GM23338 (cell line): ENCODE measurements around the gene FGF19. TPM values are rescaled to one million over a fixed set of nuclear protein-coding genes. Genes with fewer than 3 reads are reported as not detected.
"Not testable (repeated sequence)": the region's sequence is repeated elsewhere in the genome, so short reads cannot be mapped to it uniquely, and the experiment has no call there.

Experiments used
- ATAC-seq: fragments of 200-7000 bp; cut with Tn5 transposase; 3 replicates; pipeline ENCODE4 v1.9.1; 2020
- DNase-seq: peaks from one replicate; pipeline ENCODE4 v3.0.0-alpha.2; 2015; ENCODE audit warnings: low spot score
- H2AFZ ChIP-seq: fragments of 200-600 bp; sonication (generic); 2 replicates; pipeline ENCODE4 v1.8.0; 2016; ENCODE audit warnings: antibody characterized with exemption, mild to moderate bottlenecking, moderate library complexity
- H3F3A ChIP-seq: fragments of 200-600 bp; sonication (generic); replicated peaks from 2 replicates; pipeline ENCODE4 v1.8.0; 2017; ENCODE audit warnings: antibody characterized with exemption, mixed run types, low read depth
- H3K27ac ChIP-seq: fragments of 200-600 bp; sonication (generic); 2 replicates; pipeline ENCODE4 v1.6.1; 2016; ENCODE audit warnings: low read depth
- H3K27me3 ChIP-seq: fragments of 200-600 bp; sonication (generic); 2 replicates; pipeline ENCODE4 v1.8.0; 2016; ENCODE audit warnings: mild to moderate bottlenecking, mixed run types, moderate library complexity; ENCODE audit not compliant: insufficient read depth
- H3K36me3 ChIP-seq: fragments of 200-600 bp; sonication (generic); 2 replicates; pipeline ENCODE4 v1.8.0; 2016; ENCODE audit warnings: mild to moderate bottlenecking; ENCODE audit not compliant: insufficient read depth
- H3K4me1 ChIP-seq: fragments of 200-600 bp; sonication (generic); 2 replicates; pipeline ENCODE4 v1.8.0; 2016; ENCODE audit warnings: mild to moderate bottlenecking, moderate library complexity; ENCODE audit not compliant: insufficient read depth
- H3K4me2 ChIP-seq: fragments of 200-600 bp; sonication (generic); 2 replicates; pipeline ENCODE4 v1.7.1; 2017; ENCODE audit warnings: mixed run types
- H3K4me3 ChIP-seq: fragments of 200-600 bp; sonication (generic); 2 replicates; pipeline ENCODE4 v1.6.1; 2016; ENCODE audit warnings: mixed run types
- H3K79me2 ChIP-seq: fragments of 200-600 bp; sonication (generic); replicated peaks from 2 replicates; pipeline ENCODE4 v1.8.0; 2017; ENCODE audit warnings: mild to moderate bottlenecking; ENCODE audit not compliant: insufficient read depth
- H3K9me2 ChIP-seq: fragments of 200-600 bp; sonication (generic); 2 replicates; pipeline ENCODE4 v1.8.0; 2017; ENCODE audit not compliant: insufficient read depth
- H4K20me1 ChIP-seq: fragments of 200-600 bp; sonication (generic); replicated peaks from 2 replicates; pipeline ENCODE4 v1.8.0; 2017; ENCODE audit warnings: mild to moderate bottlenecking; ENCODE audit not compliant: insufficient read depth
- H3K27ac Mint-ChIP-seq: 2 replicates; pipeline ENCODE4 v1.8.0; 2020; ENCODE audit warnings: inconsistent platforms, mild to moderate bottlenecking, moderate library complexity, mixed read lengths
- H3K27me3 Mint-ChIP-seq: 3 replicates; pipeline ENCODE4 v1.8.0; 2022; ENCODE audit warnings: low read depth, mild to moderate bottlenecking, moderate library complexity, mixed read lengths, inconsistent platforms; ENCODE audit not compliant: insufficient read depth, poor library complexity
- H3K36me3 Mint-ChIP-seq: 3 replicates; pipeline ENCODE4 v1.8.0; 2021; ENCODE audit warnings: low read depth, mild to moderate bottlenecking, inconsistent platforms, moderate library complexity, mixed read lengths
- H3K4me1 Mint-ChIP-seq: 3 replicates; pipeline ENCODE4 v1.8.0; 2020; ENCODE audit warnings: mild to moderate bottlenecking, inconsistent platforms, mixed read lengths
- H3K4me3 Mint-ChIP-seq: 3 replicates; pipeline ENCODE4 v1.8.0; 2021; ENCODE audit warnings: moderate library complexity, mild to moderate bottlenecking, inconsistent platforms, mixed read lengths
- H3K9me3 Mint-ChIP-seq: 3 replicates; pipeline ENCODE4 v1.8.0; 2020; ENCODE audit warnings: moderate library complexity, mild to moderate bottlenecking, inconsistent platforms, mixed read lengths
- ETS1 ChIP-seq: IDR thresholded peaks from 2 replicates; pipeline ENCODE4 v1.6.1; 2016; ENCODE audit warnings: antibody characterized with exemption
- POLR2AphosphoS5 ChIP-seq: IDR thresholded peaks from 2 replicates; pipeline ENCODE4 v1.6.1; 2016; ENCODE audit warnings: antibody characterized with exemption, low read depth
- ZNF114 ChIP-seq: fragments of 250-450 bp; sonication (Bioruptor Pico); IDR thresholded peaks from 2 replicates; pipeline ENCODE4 v1.5.0; 2020; ENCODE audit warnings: mild to moderate bottlenecking, moderate library complexity
- ZNF331 ChIP-seq: fragments of 250-450 bp; sonication (Bioruptor Pico); IDR thresholded peaks from 2 replicates; pipeline ENCODE4 v1.5.0; 2020; ENCODE audit warnings: low read depth, mild to moderate bottlenecking, moderate library complexity
- ZNF462 ChIP-seq: fragments of 250-450 bp; sonication (Bioruptor Pico); IDR thresholded peaks from 2 replicates; pipeline ENCODE4 v1.5.0; 2020; ENCODE audit warnings: mild to moderate bottlenecking, moderate library complexity
- polyA plus RNA-seq: library from polyadenylated mRNA; unstranded; fragments of >200 nt; fragmentation: Nextera tagmentation; extraction: Ambion mirVana; gene quantifications from 2 replicates; pipeline ENCODE4 v1.2.1, GENCODE V29; 2016
- total RNA-seq: library from RNA; depleted of rRNA; stranded (reverse); fragments of >200 nt; shearing (Covaris generic); gene quantifications from 2 replicates; pipeline ENCODE4 v1.2.3, GENCODE V29; 2014

The FGF19 gene
- total and polyA plus RNA-seq, 2 experiments from 2014 or later, result 21.7 to 36.1 TPM

GRCh38 chr11:69697469-69697843 lies 6.4 kb downstream of the FGF19 start (continued):
- TF ChIP-seq ETS1, result no peak

- Histone ChIP-seq H4K20me1 (peaks cover 7% of the 10 kb centered on the region), H3K36me3 (peaks cover 20% of the 10 kb centered on the region), H2AFZ (no peak overlapping the region), H3K4me1 (peaks cover 24% of the 10 kb centered on the region), H3K79me2 (peaks cover 17% of the 10 kb centered on the region), H3K27ac (peak overlapping the region; percentile 78; the same call in 1 of the 2 replicates), H3K4me2 (no peak overlapping the region), H3K4me3 (no peak overlapping the region), H3K9me2 (no peaks in the 10 kb centered on the region), H3F3A (peaks cover 29% of the 10 kb centered on the region), H3K27me3 (no peaks in the 10 kb centered on the region)
- peaks cover 38% of the 10 kb centered on the region for H3K4me1 Mint-ChIP-seq
- H3K4me3 Mint-ChIP-seq, result no peak overlapping the region
- DNase-seq, result peak; percentile 29
- no peak for TF ChIP-seq ZNF331 (CRISPR knock-in tag)
- no peak; the same call in 1 of the 2 replicates for TF ChIP-seq POLR2AphosphoS5
- no peak for TF ChIP-seq ZNF114 (CRISPR knock-in tag)
- H3K9me3 Mint-ChIP-seq, result no peaks in the 10 kb centered on the region
- peaks cover 12% of the 10 kb centered on the region for H3K27me3 Mint-ChIP-seq
- H3K27ac Mint-ChIP-seq, result no peak overlapping the region
- peaks cover 32% of the 10 kb centered on the region for H3K36me3 Mint-ChIP-seq
- no peak for ATAC-seq
These were observed 6.9 kb downstream of the FGF19 start for GRCh38 chr11:69696749-69697468.

GRCh38 chr11:69695995-69696394 lies 7.8 kb downstream of the FGF19 start:
- ATAC-seq, H4K20me1 ChIP-seq, H3K27ac ChIP-seq, H3K27me3 ChIP-seq, H3K4me2 ChIP-seq, H3K4me3 Mint-ChIP-seq, H2AFZ ChIP-seq, H3K4me3 ChIP-seq, H3K27me3 Mint-ChIP-seq, H3K79me2 ChIP-seq, H3K9me2 ChIP-seq, H3K9me3 Mint-ChIP-seq, H3K27ac Mint-ChIP-seq, DNase-seq: not testable (repeated sequence)
- peaks cover 15% of the 10 kb centered on the region for H3K4me1 ChIP-seq
- Mint-ChIP-seq H3K4me1 (peaks cover 36% of the 10 kb centered on the region), H3K36me3 (peaks cover 30% of the 10 kb centered on the region)
- peaks cover 22% of the 10 kb centered on the region for H3F3A ChIP-seq
- H3K36me3 ChIP-seq, result peaks cover 20% of the 10 kb centered on the region

- Mint-ChIP-seq H3K9me3 (no peaks in the 10 kb centered on the region), H3K27me3 (peaks cover 5% of the 10 kb centered on the region), H3K4me3 (no peak overlapping the region), H3K36me3 (peaks cover 27% of the 10 kb centered on the region), H3K27ac (no peak overlapping the region), H3K4me1 (peaks cover 35% of the 10 kb centered on the region)
- Histone ChIP-seq H3K27ac (no peak overlapping the region), H3K4me3 (no peak overlapping the region), H3K9me2 (no peaks in the 10 kb centered on the region), H3F3A (peaks cover 18% of the 10 kb centered on the region; the same call in 1 of the 2 replicates), H4K20me1 (peaks cover 7% of the 10 kb centered on the region), H3K36me3 (peaks cover 20% of the 10 kb centered on the region), H3K4me2 (no peak overlapping the region), H3K4me1 (peaks cover 12% of the 10 kb centered on the region), H3K79me2 (peaks cover 7% of the 10 kb centered on the region; the same call in 1 of the 2 replicates), H2AFZ (no peak overlapping the region), H3K27me3 (no peaks in the 10 kb centered on the region)
- DNase-seq, result no peak
- ATAC-seq, result no peak
- no peak for TF ChIP-seq ZNF462 (CRISPR knock-in tag)
- TF ChIP-seq POLR2AphosphoS5, result no peak
- no peak for TF ChIP-seq ETS1
These were observed 8.2 kb downstream of the FGF19 start for GRCh38 chr11:69695581-69695980.
